ENCODE measurements around the gene SDF2L1. TPM values are rescaled to one million over a fixed set of nuclear protein-coding genes. Genes with fewer than 3 reads are reported as not detected.
A peak's percentile ranks its signal among the peaks of the same experiment; 100 is the strongest.

The SDF2L1 gene
- total RNA-seq, 2 donors from 2014 or later: 25.9 to 40.5 TPM

DNA sequence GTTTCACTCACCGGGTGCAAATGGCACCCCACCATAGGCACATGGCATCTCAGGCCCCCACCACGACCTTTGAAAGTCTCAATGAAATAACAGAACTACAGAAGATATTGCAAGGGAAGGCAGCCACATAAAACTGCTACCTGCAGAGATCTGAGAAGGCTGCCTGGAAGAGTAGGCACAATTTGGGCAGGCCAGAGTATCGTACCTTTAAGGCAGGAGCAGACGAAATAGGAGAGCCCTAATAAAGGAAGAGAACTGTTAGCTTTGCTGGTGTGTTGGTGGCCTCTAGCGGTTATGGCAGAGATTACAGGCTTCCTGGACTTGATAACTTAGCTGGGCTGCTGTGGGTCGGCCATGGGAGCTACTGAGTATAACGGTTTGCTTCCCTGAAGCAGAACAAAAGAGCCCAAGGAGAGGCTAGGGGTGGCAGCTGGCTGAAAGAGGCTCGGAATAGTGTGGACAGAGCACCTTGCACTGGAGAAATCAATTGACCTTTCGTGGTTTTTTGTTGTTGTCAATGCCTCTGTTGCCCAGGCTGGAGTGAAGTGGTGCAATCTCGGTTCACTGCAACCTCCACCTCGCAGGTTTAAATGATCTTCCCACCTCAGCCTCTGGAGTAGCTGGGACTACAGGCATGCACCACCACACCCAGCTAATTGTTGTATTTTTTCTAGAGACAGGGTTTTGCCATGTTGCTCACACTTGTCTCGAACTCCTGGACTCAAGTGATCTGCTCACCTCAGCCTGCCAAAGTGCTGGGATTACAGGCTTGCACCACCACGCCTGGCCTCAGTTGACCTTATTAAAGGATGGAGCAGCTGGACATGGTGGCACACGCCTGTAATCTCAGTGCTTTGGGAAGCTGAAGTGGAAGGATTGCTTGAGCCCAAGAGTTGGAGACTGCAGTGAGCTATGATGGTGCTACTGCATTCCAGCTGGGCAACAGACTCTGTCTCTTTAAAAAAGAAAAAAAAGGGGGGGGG is 4.8 kb downstream of the SDF2L1 start:
- Histone ChIP-seq H3K4me1 (peaks cover 0 to 39% of the 10 kb centered on the region in 2 donors), H3K4me3 (no peak overlapping the region), H3K36me3 (no peaks in the 10 kb centered on the region), H3K27me3 (no peaks in the 10 kb centered on the region), H3K9me3 (no peaks in the 10 kb centered on the region), H3K27ac (no peak overlapping the region)
- TF ChIP-seq CTCF (IDR thresholded peaks at IDR 0.05): peak; percentile 47 to 90
- DNase-seq (ENCODE audit: low spot score): peak; percentile 85

GRCh38 chr22:21650280-21650679 is 8.2 kb downstream of the SDF2L1 start:
- no peak for DNase-seq (ENCODE audit: low spot score)
- Histone ChIP-seq H3K36me3 (no peaks in the 10 kb centered on the region), H3K9me3 (no peaks in the 10 kb centered on the region), H3K4me3 (no peak overlapping the region), H3K27ac (no peak overlapping the region), H3K27me3 (no peaks in the 10 kb centered on the region), H3K4me1 (peaks cover 0 to 32% of the 10 kb centered on the region in 2 donors)
- TF ChIP-seq CTCF (IDR thresholded peaks at IDR 0.05): no peak

- Histone ChIP-seq H3K4me3 (peak overlapping the region; percentile 47 to 69), H3K27ac (peak overlapping the region in 1 of 2 donors; percentile 19)
- TF ChIP-seq CTCF (IDR thresholded peaks at IDR 0.05): no peak
Observed at GRCh38 chr22:21650823-21651520, 8.9 kb downstream of the SDF2L1 start.

GRCh38 chr22:21651521-21652009 is 9.5 kb downstream of the SDF2L1 start:
- Histone ChIP-seq H3K4me1 (peaks cover 0 to 27% of the 10 kb centered on the region in 2 donors), H3K9me3 (no peaks in the 10 kb centered on the region), H3K27me3 (no peaks in the 10 kb centered on the region), H3K36me3 (no peaks in the 10 kb centered on the region), H3K27ac (peak overlapping the region in 1 of 2 donors; percentile 26), H3K4me3 (peak overlapping the region; percentile 47 to 69)
- no peak for DNase-seq (ENCODE audit: low spot score)
- no peak for TF ChIP-seq CTCF (IDR thresholded peaks at IDR 0.05)

More at GRCh38 chr22:21650823-21651520, 8.9 kb downstream of the SDF2L1 start:
- no peaks in the 10 kb centered on the region for H3K27me3 ChIP-seq
- no peak for DNase-seq (ENCODE audit: low spot score)
- no peaks in the 10 kb centered on the region for H3K9me3 ChIP-seq
- peaks cover 0 to 32% of the 10 kb centered on the region in 2 donors for H3K4me1 ChIP-seq
- H3K36me3 ChIP-seq: no peaks in the 10 kb centered on the region

DNA sequence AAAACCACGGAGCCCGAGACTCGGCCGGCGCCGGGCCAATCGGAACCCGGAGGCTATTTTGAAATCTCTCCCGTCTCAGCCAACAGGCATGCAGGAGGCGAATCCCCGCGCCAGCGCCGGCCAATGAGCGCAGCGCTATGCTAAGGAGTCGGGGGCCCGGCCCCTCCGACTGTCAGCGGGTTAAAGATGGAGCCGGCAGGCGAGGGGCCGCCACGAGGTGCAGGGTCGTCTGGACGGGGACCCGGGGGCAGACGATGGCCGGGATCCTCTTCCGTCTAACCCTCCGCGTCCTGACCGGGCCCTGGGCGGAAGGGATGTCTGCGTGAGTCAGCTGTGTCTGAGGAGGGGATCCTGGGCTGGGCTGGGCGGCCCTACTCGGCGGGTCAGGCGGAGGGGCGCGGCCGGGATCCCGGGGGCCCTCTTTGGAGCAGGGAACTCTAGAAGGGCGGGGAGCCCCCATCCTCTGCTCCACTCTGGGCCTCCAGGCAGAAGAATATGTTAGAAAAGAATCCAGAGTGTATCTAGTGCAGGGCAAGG is 10.0 kb downstream of the SDF2L1 start:
- no peak for TF ChIP-seq CTCF (IDR thresholded peaks at IDR 0.05)
- Histone ChIP-seq H3K9me3 (no peaks in the 10 kb centered on the region), H3K27me3 (no peaks in the 10 kb centered on the region), H3K36me3 (no peaks in the 10 kb centered on the region), H3K4me3 (peak overlapping the region; percentile 47 to 69), H3K27ac (peak overlapping the region in 1 of 2 donors; percentile 42), H3K4me1 (peaks cover 0 to 23% of the 10 kb centered on the region in 2 donors)
- DNase-seq (ENCODE audit: low spot score): peak; percentile 95

All from right atrium auricular region (tissue), 2 donors.